ENCODE measurements around the gene OPRL1. TPM values are rescaled to one million over a fixed set of nuclear protein-coding genes. Genes with fewer than 3 reads are reported as not detected.
"Not testable (repeated sequence)": the region's sequence is repeated elsewhere in the genome, so short reads cannot be mapped to it uniquely, and the experiment has no call there.

OPRL1 gene
- total RNA-seq, 1 donor = 0.72 TPM

DNA sequence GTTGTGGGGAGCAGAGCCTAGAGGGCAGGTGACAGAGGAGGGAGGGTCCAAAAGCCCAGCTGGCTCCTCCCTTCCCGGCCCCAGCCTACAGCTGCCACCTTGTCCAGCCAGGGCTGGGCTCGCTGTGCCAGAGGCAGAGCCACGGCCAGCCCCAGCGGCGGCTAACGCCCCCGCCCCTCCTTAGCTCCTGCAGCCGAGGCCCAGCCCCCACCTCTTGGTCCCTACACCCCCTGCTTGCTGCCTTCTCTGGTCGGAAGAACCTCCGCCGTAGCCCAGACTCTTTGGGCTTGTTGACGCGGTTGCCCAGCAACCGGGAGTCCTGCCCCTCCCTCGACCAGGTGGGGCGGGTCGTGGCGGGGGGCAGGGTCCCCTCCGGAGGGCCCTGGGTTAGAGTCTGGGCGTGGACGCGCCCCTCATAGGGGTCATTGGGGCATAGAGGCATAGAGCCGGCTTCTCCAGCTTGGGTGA is 4.8 kb downstream of the OPRL1 start:
- Histone ChIP-seq H3K36me3 (ENCODE audit: insufficient read depth, low read length) (no peaks in the 10 kb centered on the region), H3K79me2 (ENCODE audit: insufficient read depth, low read length) (no peaks in the 10 kb centered on the region), H3K27ac (ENCODE audit: low read depth, low read length) (no peak overlapping the region), H3K4me2 (ENCODE audit: insufficient read depth, low read length) (no peak overlapping the region), H3K27me3 (ENCODE audit: insufficient read depth, low read length) (peaks cover 40% of the 10 kb centered on the region), H3K4me1 (ENCODE audit: insufficient read depth, low read length) (no peaks in the 10 kb centered on the region), H2AFZ (ENCODE audit: low read length) (no peak overlapping the region), H3K9me3 (ENCODE audit: low read depth, low read length) (no peaks in the 10 kb centered on the region), H4K20me1 (ENCODE audit: insufficient read depth, low read length) (no peaks in the 10 kb centered on the region), H3K4me3 (ENCODE audit: insufficient read depth, low read length) (no peak overlapping the region)
- DNase-seq (ENCODE audit: insufficient read length, low spot score, missing footprints) = no peak
- TF ChIP-seq, protein P1, sequence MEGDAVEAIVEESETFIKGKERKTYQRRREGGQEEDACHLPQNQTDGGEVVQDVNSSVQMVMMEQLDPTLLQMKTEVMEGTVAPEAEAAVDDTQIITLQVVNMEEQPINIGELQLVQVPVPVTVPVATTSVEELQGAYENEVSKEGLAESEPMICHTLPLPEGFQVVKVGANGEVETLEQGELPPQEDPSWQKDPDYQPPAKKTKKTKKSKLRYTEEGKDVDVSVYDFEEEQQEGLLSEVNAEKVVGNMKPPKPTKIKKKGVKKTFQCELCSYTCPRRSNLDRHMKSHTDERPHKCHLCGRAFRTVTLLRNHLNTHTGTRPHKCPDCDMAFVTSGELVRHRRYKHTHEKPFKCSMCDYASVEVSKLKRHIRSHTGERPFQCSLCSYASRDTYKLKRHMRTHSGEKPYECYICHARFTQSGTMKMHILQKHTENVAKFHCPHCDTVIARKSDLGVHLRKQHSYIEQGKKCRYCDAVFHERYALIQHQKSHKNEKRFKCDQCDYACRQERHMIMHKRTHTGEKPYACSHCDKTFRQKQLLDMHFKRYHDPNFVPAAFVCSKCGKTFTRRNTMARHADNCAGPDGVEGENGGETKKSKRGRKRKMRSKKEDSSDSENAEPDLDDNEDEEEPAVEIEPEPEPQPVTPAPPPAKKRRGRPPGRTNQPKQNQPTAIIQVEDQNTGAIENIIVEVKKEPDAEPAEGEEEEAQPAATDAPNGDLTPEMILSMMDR (IDR thresholded peaks at IDR 0.05; ENCODE audit: extremely low read depth, low read depth, low read length) = no peak

DNA sequence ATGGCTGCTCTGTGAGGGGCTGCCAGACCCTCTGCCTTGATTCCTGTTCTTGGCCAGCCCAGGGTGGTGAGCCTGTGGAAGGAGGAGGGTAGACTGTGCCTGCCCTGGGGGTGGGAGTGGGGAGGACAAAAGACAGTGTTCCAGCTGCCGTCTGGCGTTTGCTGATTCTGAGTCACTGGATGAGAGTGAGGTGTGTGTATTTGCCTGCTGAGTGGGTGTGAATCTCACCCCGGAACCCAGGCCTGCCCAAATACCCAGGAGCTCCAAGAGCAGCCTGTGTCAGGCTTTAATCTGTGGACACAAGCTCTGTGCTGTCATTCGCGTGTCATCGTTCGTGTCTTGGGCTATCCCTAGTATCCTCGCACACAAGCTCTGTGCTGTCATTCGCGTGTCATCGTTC is 6.9 kb downstream of the OPRL1 start:
- H4K20me1 ChIP-seq (ENCODE audit: insufficient read depth, low read length) = no peaks in the 10 kb centered on the region

DNA sequence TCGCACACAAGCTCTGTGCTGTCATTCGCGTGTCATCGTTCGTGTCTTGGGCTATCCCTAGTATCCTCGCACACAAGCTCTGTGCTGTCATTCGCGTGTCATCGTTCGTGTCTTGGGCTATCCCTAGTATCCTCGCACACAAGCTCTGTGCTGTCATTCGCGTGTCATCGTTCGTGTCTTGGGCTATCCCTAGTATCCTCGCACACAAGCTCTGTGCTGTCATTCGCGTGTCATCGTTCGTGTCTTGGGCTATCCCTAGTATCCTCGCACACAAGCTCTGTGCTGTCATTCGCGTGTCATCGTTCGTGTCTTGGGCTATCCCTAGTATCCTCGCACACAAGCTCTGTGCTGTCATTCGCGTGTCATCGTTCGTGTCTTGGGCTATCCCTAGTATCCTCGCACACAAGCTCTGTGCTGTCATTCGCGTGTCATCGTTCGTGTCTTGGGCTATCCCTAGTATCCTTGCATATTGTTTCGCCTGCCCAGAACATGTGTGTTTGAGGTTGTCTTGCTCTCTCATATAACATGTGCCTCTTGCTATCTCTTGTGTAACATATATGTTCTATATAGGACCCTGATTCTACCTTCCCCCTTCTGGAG is 7.4 kb downstream of the OPRL1 start:
- not testable (repeated sequence) for H3K4me2 ChIP-seq (ENCODE audit: insufficient read depth, low read length); H3K36me3 ChIP-seq (ENCODE audit: insufficient read depth, low read length); DNase-seq (ENCODE audit: insufficient read length, low spot score, missing footprints); H3K27ac ChIP-seq (ENCODE audit: low read depth, low read length); H4K20me1 ChIP-seq (ENCODE audit: insufficient read depth, low read length); H3K4me1 ChIP-seq (ENCODE audit: insufficient read depth, low read length); H2AFZ ChIP-seq (ENCODE audit: low read length); H3K79me2 ChIP-seq (ENCODE audit: insufficient read depth, low read length); H3K9me3 ChIP-seq (ENCODE audit: low read depth, low read length); H3K4me3 ChIP-seq (ENCODE audit: insufficient read depth, low read length)
- peaks cover 35% of the 10 kb centered on the region for H3K27me3 ChIP-seq (ENCODE audit: insufficient read depth, low read length)

More for the DNA sequence above, 6.9 kb downstream of the OPRL1 start:
- Histone ChIP-seq H3K9me3 (ENCODE audit: low read depth, low read length) (no peaks in the 10 kb centered on the region), H3K27ac (ENCODE audit: low read depth, low read length) (no peak overlapping the region), H3K4me3 (ENCODE audit: insufficient read depth, low read length) (no peak overlapping the region), H2AFZ (ENCODE audit: low read length) (no peak overlapping the region), H3K27me3 (ENCODE audit: insufficient read depth, low read length) (peaks cover 40% of the 10 kb centered on the region), H3K36me3 (ENCODE audit: insufficient read depth, low read length) (no peaks in the 10 kb centered on the region), H3K79me2 (ENCODE audit: insufficient read depth, low read length) (no peaks in the 10 kb centered on the region), H3K4me2 (ENCODE audit: insufficient read depth, low read length) (no peak overlapping the region), H3K4me1 (ENCODE audit: insufficient read depth, low read length) (no peaks in the 10 kb centered on the region)
- TF ChIP-seq, protein P1 (IDR thresholded peaks at IDR 0.05; ENCODE audit: extremely low read depth, low read depth, low read length) = no peak
- no peak for DNase-seq (ENCODE audit: insufficient read length, low spot score, missing footprints)

DNA sequence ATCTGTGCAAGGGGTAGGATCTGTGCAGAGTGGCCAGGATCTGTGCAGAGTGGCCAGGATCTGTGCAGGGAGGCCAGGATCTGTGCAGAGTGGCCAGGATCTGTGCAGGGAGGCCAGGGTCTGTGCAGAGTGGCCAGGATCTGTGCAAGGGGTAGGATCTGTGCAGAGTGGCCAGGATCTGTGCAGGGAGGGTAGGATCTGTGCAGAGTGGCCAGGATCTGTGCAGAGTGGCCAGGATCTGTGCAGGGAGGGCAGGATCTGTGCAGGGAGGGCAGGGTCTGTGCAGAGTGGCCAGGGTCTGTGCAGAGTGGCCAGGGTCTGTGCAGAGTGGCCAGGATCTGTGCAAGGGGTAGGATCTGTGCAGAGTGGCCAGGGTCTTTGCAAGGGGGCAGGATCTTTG is 8.7 kb downstream of the OPRL1 start:
- H3K79me2 ChIP-seq (ENCODE audit: insufficient read depth, low read length) = not testable (repeated sequence)

DNA sequence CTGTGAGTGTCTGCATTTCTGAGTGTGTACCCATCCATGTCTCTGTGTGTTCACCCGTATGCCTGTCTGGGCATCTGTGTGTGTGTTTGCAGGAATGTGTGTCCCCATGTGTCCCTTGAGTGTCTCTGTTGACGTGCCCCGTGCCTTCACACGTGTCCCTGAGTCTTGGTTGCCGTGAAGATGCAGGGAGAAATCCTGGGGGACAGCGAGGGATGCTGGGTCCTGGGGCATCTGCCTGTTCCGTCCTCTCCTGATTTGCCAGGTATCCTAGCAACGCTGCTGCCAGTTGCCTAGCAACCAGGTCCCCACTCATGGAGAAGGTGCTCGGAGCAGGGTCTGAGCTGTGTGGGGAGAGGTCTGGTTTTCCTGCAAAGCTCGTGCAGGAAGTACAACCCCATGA is 10.3 kb downstream of the OPRL1 start:
- no peaks in the 10 kb centered on the region for H3K79me2 ChIP-seq (ENCODE audit: insufficient read depth, low read length)
- no peaks in the 10 kb centered on the region for H3K4me1 ChIP-seq (ENCODE audit: insufficient read depth, low read length)
- DNase-seq (ENCODE audit: insufficient read length, low spot score, missing footprints) = no peak
- no peaks in the 10 kb centered on the region for H4K20me1 ChIP-seq (ENCODE audit: insufficient read depth, low read length)
- H3K4me3 ChIP-seq (ENCODE audit: insufficient read depth, low read length) = no peak overlapping the region
- H3K27ac ChIP-seq (ENCODE audit: low read depth, low read length) = no peak overlapping the region
- no peaks in the 10 kb centered on the region for H3K9me3 ChIP-seq (ENCODE audit: low read depth, low read length)
- H2AFZ ChIP-seq (ENCODE audit: low read length) = no peak overlapping the region
- TF ChIP-seq, protein P1 (IDR thresholded peaks at IDR 0.05; ENCODE audit: extremely low read depth, low read depth, low read length) = no peak
- no peak overlapping the region for H3K4me2 ChIP-seq (ENCODE audit: insufficient read depth, low read length)
- peaks cover 15% of the 10 kb centered on the region for H3K27me3 ChIP-seq (ENCODE audit: insufficient read depth, low read length)
- H3K36me3 ChIP-seq (ENCODE audit: insufficient read depth, low read length) = no peaks in the 10 kb centered on the region

More for the DNA sequence above, 8.7 kb downstream of the OPRL1 start:
- H3K4me2 ChIP-seq (ENCODE audit: insufficient read depth, low read length); H3K27ac ChIP-seq (ENCODE audit: low read depth, low read length); H2AFZ ChIP-seq (ENCODE audit: low read length); H3K4me1 ChIP-seq (ENCODE audit: insufficient read depth, low read length); H3K36me3 ChIP-seq (ENCODE audit: insufficient read depth, low read length); H4K20me1 ChIP-seq (ENCODE audit: insufficient read depth, low read length); DNase-seq (ENCODE audit: insufficient read length, low spot score, missing footprints); H3K4me3 ChIP-seq (ENCODE audit: insufficient read depth, low read length); H3K9me3 ChIP-seq (ENCODE audit: low read depth, low read length): not testable (repeated sequence)
- peaks cover 30% of the 10 kb centered on the region for H3K27me3 ChIP-seq (ENCODE audit: insufficient read depth, low read length)

Data from osteoblast (primary cell).